Measurements from ENCODE around the gene PRKRIP1. TPM values are rescaled to one million over a fixed set of nuclear protein-coding genes. Genes with fewer than 3 reads are reported as not detected.

PRKRIP1 gene
- total RNA-seq, 2 experiments from 2014 or later: 47.4 to 48.0 TPM

- ChIA-PET POLR2A (no interaction called here), CTCF (no interaction called here)
- DNase-seq (no peak), ATAC-seq (ENCODE audit: poor library complexity) (no peak)
- intact Hi-C loops (cut with DNase I, micrococcal nuclease): loop anchor here in 1 of 2 experiments (10.0 kb wide), 1 partner anchor 1376 kb away; the partner anchor contains the start of gene TRIM56
- Mint-ChIP-seq H3K36me3 (ENCODE audit: low read depth) (peaks cover 30% of the 10 kb centered on the region), H3K27me3 (no peaks in the 10 kb centered on the region), H3K4me3 (no peak overlapping the region), H3K9me3 (no peaks in the 10 kb centered on the region), H3K27ac (no peak overlapping the region), H3K4me1 (ENCODE audit: low read depth) (peaks cover 18% of the 10 kb centered on the region)
- Histone ChIP-seq H3K9me3 (ENCODE audit: control insufficient read depth in 1 of 2, insufficient read depth in 1 of 2, low read length in 2 of 2) (no peaks in the 10 kb centered on the region), H3K4me3 (ENCODE audit: low read length) (no peak overlapping the region), H3K4me1 (ENCODE audit: insufficient read depth, low read length) (peaks cover 34% of the 10 kb centered on the region), H3K27ac (ENCODE audit: low read depth in 1 of 2, low read length in 2 of 2) (no peak overlapping the region), H3K27me3 (ENCODE audit: control insufficient read depth in 1 of 2, insufficient read depth in 2 of 2, low read length in 2 of 2) (no peaks in the 10 kb centered on the region), H3K36me3 (ENCODE audit: insufficient read depth, low read length) (peaks cover 37% of the 10 kb centered on the region)
- TF ChIP-seq CTCF (IDR thresholded peaks at IDR 0.05): no peak
Observed at GRCh38 chr7:102460467-102460866, 64.3 kb downstream of the PRKRIP1 start.

- intact Hi-C loops (cut with DNase I, micrococcal nuclease): loop anchor here in 1 of 2 experiments (1.0 to 10.0 kb wide), 2 partner anchors 31 to 1379 kb away; partner anchors contain the start of genes ORAI2 and TRIM56
- H3K4me1 Mint-ChIP-seq (ENCODE audit: low read depth): peaks cover 34% of the 10 kb centered on the region
- peak overlapping the region; percentile 92 for H3K4me3 Mint-ChIP-seq
Observed at GRCh38 chr7:102463841-102464576, 67.8 kb downstream of the PRKRIP1 start.

More at GRCh38 chr7:102463841-102464576, 67.8 kb downstream of the PRKRIP1 start:
- DNase-seq: no peak
- H3K4me1 ChIP-seq (ENCODE audit: insufficient read depth, low read length): peaks cover 52% of the 10 kb centered on the region
- ChIA-PET POLR2A (interaction anchor here (0.7 to 3.8 kb wide), 6 partner anchors 26 to 72 kb away, joined by 3 to 25 read pairs (median 3); partner anchors contain the start of gene PRKRIP1), CTCF (interaction anchor here (0.6 to 2.8 kb wide), 4 partner anchors 15 to 60 kb away, joined by 3 to 13 read pairs (median 4); no protein-coding TSS in a partner anchor)
- peaks cover 17% of the 10 kb centered on the region for H3K36me3 Mint-ChIP-seq (ENCODE audit: low read depth)
- peaks cover 22% of the 10 kb centered on the region for H3K36me3 ChIP-seq (ENCODE audit: insufficient read depth, low read length)
- H3K27me3 Mint-ChIP-seq: no peaks in the 10 kb centered on the region
- TF ChIP-seq CTCF (IDR thresholded peaks at IDR 0.05): no peak
- H3K4me3 ChIP-seq (ENCODE audit: low read length): peak overlapping the region; percentile 99
- H3K27ac Mint-ChIP-seq: peak overlapping the region; percentile 75
- no peak for ATAC-seq (ENCODE audit: poor library complexity)
- peak overlapping the region; percentile 29 to 46 for H3K27ac ChIP-seq (ENCODE audit: low read depth in 1 of 2, low read length in 2 of 2)
- no peaks in the 10 kb centered on the region for H3K9me3 ChIP-seq (ENCODE audit: control insufficient read depth in 1 of 2, insufficient read depth in 1 of 2, low read length in 2 of 2)
- no peaks in the 10 kb centered on the region for H3K27me3 ChIP-seq (ENCODE audit: control insufficient read depth in 1 of 2, insufficient read depth in 2 of 2, low read length in 2 of 2)
- H3K9me3 Mint-ChIP-seq: no peaks in the 10 kb centered on the region

All from CD4-positive, alpha-beta T cell (primary cell).